ENCODE measurements around the gene KLK6.

KLK6 gene

DNA sequence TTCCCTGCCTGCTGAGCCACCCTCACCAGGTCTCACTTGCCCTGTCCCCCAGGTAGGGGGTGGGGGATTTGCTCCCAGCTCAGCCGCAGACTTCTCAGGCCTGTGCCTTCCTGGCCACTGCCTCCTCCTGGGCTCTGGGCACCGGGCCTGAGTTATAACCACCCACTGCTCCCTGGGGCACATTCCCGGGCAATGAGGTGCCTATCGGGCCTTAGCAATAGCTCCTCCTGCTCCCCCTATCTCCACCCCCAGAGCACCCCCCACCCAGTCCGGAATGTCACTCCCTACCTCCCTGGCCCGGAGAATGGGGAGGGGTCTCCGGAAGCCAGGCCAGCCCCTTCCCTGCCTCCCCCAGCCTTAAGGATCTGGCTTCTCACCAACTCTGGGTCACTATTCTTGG lies 16.5 kb downstream of the KLK6 start, which contains the start of gene KLK5:
TSS of gene KLK5 (minus strand) at position 129 of the 400 bp plus-strand sequence. CDS start 381 bp downstream, outside the sequence.
- DNase-seq (ENCODE audit: low spot score), result no peak

DNA sequence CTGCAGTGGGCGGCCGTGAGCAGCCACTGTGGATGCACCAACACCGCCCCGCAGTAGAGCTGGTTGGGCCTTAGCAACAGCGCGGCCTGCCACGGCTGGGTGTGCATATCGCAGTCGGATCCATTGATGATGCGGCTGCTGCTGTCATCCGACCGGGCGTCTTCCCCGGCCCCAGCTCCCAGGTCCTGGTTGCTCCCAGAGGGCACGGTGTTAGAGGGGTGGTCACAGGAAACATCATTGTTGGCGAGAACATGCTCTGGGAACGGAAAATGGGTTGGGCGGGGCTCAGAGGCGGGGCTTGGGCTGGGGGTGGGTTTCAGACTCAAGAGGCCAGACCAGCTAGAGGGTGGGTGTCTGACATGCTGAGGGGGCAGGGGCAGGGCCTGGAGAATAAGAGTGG lies 19.5 kb downstream of the KLK6 start:
- DNase-seq (ENCODE audit: low spot score), result no peak

DNA sequence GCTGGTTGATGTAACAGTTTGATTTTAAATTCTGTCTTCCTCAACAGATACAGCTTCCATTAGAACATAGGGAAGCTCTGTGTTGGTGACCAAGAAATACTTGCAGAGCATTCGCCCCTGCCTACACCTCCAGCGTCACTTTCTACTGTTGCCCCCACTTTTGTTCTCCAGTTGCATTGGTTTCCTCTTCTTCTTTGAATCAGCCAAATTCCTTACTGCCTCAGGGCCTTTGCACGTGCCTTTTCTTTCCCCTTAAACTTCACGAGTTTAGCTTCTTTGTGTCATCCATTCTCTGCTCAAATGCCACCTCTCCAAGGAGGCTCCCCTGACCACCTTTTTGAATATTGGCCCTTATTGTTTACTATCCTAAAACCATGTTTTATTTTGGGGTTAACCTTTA lies 22.3 kb downstream of the KLK6 start:
- no peak for DNase-seq (ENCODE audit: low spot score)

- DNase-seq (ENCODE audit: low spot score), result no peak
Observed at GRCh38 chr19:50944795-50945194, 24.6 kb downstream of the KLK6 start.

DNA sequence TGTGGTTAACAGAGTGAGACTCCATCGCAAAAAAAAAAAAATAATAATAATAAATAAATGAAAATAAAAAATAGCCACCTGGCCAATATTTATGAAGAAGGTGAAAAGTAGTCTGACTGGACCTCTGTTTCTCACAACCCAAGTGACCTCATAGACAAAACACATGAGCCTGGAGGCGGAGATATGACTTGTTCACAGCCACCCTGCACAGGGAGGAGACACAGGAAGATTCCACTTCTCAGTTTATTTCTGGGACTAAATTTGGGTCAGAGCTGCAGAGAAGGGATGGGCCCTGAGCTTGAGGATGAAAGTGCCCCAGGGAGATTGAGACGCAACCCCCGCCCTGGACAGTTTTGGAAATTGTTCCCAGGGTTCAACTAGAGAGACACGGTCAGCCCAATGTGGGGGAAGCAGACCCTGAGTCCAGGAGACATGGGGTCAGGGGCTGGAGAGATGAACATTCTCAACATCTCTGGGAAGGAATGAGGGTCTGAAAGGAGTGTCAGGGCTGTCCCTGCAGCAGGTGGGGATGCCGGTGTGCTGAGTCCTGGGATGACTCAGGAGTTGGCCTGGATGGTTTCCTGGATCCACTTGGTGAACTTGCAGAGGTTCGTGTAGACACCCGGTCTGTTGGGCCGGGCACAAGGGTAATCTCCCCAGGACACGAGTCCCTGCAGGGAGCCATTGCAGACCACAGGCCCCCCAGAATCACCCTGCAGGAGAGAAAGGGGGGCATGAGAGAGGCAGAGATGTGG lies 26.1 kb downstream of the KLK6 start:
- no peak for DNase-seq (ENCODE audit: low spot score)

- no peak for DNase-seq (ENCODE audit: low spot score)
Observed at GRCh38 chr19:50939596-50939995, 29.8 kb downstream of the KLK6 start.

DNA sequence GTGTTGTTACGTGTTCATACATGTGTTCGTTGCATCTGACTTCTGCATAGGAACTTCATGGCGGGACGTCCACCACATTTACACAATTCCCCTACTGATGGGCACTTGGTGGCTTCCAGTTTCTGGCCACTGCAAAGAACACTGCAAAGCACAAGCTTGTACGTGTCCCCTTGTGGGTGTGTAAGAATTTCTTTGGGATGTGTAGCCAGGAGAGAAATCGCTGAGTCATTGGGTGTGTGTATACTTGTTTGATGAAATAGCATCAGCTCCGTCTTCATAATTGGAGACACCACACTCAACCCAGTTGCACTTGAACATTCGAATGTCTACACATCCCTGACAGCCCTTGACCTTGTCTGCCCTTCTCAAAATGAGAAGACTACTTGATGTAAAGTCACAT lies 35.8 kb downstream of the KLK6 start:
- no peak for DNase-seq (ENCODE audit: low spot score)

DNA sequence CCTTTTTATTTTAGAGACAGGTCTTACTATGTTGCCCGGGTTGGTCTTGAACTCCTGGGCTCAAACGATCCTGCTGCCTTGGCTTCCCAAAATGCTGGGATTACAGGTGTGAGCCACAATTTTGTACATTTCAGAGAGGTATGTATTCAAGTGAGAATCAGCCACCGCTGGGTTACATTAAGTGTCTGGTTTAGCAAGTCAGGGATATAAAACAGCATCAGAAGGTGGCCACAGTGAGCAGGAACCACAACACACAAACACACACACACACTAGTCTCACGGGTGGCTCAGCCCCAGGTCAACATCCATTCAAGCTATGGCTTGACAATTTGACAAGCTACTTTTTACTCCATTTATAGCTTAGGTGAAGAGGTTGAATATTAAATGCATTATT lies 36.7 kb downstream of the KLK6 start:
- no peak for DNase-seq (ENCODE audit: low spot score)

GRCh38 chr19:50932018-50932689 lies 37.2 kb downstream of the KLK6 start:
- DNase-seq (ENCODE audit: low spot score), result no peak

GRCh38 chr19:50931023-50931422 lies 38.4 kb downstream of the KLK6 start:
- DNase-seq (ENCODE audit: low spot score), result no peak

GRCh38 chr19:50928831-50929230 lies 40.6 kb downstream of the KLK6 start:
- DNase-seq (ENCODE audit: low spot score), result no peak

DNA sequence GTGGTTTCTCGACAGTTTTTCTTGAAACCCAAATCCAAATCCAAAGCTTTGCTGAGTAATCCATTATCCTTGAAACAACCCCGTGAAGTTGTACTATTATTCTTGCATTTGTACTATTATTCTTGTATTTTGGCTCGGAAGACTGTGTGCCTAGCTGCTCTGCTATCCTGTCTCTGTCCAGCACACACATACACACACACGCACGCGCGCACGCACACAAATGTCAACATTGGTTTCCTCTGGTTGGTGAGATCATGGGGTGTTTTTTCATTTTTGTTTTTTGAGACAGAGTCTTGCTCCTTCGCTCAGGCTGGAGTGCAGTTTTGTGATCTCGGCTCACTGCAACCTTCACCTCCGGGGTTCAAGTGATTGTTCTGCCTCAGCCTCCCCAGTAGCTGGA lies 43.2 kb downstream of the KLK6 start:
- DNase-seq (ENCODE audit: low spot score), result no peak

DNA sequence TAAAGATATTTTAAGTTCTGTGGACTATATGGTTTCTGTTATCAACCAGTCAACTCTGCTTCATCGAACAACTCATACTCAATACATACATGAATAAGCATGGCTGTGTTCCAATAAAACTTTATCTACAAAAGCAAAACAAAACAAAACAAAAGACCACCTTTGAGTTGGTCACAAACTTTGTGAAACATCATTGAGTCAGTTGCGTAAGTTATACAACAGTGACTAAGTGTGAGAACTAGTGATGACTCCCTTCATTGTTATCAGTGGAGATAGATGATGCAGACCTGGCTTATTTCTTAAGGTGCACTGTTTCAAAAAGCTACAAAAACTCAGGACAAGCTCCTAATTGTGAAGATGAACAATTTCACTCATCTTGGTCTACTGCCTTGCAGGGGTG lies 43.7 kb downstream of the KLK6 start:
- DNase-seq (ENCODE audit: low spot score), result no peak

GRCh38 chr19:50924586-50924985 lies 44.8 kb downstream of the KLK6 start:
- no peak for DNase-seq (ENCODE audit: low spot score)

- DNase-seq (ENCODE audit: low spot score), result peak; percentile 75
Observed at GRCh38 chr19:50922317-50922853, 47.0 kb downstream of the KLK6 start.

DNA sequence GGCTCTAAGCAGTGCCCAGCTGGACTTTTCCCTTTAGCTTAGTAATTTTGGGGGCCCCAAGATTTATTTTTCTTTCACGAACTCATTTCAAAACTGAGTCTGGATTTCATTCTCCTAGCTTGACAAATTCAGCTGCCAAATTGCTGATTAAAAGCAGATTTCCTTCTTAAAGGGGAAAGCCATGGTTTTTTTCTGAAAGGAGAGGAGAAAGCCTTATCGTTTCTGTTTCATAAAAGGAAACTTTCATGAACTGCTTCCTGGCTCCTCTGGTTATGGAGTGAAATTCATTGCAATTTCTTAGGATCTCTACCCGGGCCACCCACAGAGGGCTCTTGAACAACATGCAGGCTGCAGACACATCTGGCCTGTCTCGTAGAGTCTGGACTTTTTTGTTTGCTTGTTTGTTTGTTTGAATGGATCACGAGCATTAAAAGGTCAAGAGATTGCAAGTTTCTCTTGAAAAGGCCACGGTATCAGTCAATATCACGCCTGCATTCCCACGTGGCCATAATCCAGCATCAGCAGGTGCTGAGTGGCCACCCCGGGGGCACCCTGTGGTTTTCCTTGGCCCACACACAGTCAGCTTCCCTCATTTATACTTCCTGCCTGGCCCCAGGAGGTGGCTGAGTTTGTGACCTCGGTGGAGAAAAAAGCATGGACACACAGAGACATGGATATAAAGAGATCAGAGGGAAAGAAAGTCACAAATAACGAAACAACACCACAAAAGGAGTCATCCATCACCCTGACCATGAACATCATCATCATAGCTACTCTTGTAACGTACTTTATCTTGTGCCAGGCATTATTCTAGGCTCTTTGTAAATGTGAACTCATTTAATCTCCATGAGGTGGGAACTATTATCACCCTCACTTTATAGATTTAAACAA lies 47.7 kb downstream of the KLK6 start:
- DNase-seq (ENCODE audit: low spot score), result no peak

- DNase-seq (ENCODE audit: low spot score), result no peak
Observed at GRCh38 chr19:50916069-50916468, 53.3 kb downstream of the KLK6 start.

DNA sequence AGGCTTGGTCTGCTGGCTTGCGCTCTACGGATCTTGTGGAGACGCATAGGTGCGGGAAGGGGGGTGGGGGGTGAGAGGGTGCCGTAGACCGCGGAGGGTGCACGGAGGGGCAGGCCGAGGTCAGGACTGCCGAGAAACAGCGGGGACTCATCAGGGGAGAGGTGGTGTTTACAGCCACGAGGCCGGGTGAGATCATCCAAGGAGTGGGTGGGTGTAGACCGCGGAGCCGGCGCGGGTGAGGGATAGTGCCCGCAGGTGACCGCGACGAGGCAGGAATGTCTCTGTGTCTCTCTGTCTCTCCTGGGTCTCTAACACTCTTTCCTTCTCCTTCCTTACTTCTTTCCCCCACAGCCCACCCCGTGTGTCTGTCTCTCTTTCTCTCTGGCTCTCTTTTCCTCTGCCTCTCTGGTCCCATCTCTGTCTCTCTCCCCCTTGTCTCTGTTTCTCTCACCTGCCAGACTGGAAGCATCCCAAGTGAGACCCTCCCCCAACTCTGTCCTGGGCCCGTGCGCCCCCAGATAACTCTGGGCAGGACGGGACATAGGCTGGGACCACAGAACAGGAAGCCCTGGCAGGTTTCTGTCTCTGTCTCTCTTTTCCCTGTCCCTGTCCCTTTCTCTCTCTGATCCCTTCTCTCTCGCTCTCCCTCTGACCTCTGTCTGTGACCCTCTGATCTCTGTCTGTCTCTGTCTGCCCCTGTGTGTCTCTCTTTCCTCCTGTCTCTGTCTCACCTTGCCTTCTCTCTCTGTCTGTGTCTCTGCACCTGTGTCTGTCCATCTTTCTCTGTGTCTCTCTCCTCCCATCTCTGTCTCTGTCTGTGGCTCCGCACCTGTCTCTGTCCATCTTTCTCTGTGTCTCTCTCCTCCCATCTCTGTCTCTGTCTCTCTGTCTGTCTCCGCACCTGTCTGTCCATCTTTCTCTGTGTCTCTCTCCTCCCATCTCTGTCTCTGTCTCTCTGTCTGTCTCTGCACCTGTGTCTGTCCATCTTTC lies 56.4 kb downstream of the KLK6 start:
- no peak for DNase-seq (ENCODE audit: low spot score)

DNA sequence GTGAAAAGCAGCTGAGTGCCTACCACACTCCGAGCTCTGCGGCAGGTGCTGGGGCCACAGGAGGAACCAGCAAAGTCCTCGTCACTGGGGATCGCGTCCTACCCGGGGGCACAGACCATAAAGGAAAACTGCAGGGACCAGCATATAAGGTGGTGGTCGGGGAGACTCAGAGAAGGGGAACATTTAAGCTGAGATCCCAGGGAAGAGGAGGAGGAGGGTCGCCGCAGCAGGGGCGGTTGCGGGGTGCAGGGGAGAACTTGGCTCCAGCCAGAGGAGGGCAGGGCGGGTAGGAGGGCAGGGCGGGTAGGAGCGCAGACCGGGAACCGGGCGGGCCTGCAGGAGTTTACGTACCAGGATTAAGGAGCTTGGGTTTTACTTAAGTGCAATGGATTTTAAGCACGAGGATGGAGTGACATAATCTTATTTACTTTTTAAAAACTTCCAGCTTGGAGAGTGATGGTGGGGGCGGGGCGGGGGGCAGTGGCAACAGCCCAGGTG lies 57.2 kb downstream of the KLK6 start:
- no peak for DNase-seq (ENCODE audit: low spot score)

- DNase-seq (ENCODE audit: low spot score), result no peak
Observed at GRCh38 chr19:50911206-50912101, 57.9 kb downstream of the KLK6 start, which contains the start of gene KLK4. Gene KLK4 (minus strand): TSS chr19:50911395. CDS start chr19:50910738, 657 bp downstream.

All from CD4-positive, alpha-beta T cell treated with Interleukin-6 at 100 ng/mL for 8 hours (primary cell).